Measurements from ENCODE around the gene ZNF385B.

DNA sequence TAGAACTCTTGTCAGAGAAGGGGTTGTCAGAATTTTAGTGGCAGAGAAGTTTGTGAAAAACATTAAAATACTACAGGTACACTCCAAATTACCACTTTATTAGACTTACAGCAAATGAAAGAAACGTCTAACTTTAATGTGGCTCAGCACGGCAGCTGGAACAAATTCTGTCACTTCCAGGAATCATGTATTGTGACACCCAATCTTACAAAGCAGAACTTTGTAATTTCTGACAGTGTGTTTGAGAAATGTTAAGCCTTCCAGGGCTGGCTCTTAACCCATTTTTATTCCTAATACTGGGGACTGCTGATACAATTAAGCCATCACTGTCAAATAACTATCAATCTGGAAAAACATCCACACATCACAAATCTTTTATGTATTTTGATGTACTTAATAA lies 216.4 kb downstream of the ZNF385B start:
- TF ChIP-seq, protein P1, sequence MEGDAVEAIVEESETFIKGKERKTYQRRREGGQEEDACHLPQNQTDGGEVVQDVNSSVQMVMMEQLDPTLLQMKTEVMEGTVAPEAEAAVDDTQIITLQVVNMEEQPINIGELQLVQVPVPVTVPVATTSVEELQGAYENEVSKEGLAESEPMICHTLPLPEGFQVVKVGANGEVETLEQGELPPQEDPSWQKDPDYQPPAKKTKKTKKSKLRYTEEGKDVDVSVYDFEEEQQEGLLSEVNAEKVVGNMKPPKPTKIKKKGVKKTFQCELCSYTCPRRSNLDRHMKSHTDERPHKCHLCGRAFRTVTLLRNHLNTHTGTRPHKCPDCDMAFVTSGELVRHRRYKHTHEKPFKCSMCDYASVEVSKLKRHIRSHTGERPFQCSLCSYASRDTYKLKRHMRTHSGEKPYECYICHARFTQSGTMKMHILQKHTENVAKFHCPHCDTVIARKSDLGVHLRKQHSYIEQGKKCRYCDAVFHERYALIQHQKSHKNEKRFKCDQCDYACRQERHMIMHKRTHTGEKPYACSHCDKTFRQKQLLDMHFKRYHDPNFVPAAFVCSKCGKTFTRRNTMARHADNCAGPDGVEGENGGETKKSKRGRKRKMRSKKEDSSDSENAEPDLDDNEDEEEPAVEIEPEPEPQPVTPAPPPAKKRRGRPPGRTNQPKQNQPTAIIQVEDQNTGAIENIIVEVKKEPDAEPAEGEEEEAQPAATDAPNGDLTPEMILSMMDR (IDR thresholded peaks at IDR 0.05): no peak
- TF ChIP-seq, protein P2, sequence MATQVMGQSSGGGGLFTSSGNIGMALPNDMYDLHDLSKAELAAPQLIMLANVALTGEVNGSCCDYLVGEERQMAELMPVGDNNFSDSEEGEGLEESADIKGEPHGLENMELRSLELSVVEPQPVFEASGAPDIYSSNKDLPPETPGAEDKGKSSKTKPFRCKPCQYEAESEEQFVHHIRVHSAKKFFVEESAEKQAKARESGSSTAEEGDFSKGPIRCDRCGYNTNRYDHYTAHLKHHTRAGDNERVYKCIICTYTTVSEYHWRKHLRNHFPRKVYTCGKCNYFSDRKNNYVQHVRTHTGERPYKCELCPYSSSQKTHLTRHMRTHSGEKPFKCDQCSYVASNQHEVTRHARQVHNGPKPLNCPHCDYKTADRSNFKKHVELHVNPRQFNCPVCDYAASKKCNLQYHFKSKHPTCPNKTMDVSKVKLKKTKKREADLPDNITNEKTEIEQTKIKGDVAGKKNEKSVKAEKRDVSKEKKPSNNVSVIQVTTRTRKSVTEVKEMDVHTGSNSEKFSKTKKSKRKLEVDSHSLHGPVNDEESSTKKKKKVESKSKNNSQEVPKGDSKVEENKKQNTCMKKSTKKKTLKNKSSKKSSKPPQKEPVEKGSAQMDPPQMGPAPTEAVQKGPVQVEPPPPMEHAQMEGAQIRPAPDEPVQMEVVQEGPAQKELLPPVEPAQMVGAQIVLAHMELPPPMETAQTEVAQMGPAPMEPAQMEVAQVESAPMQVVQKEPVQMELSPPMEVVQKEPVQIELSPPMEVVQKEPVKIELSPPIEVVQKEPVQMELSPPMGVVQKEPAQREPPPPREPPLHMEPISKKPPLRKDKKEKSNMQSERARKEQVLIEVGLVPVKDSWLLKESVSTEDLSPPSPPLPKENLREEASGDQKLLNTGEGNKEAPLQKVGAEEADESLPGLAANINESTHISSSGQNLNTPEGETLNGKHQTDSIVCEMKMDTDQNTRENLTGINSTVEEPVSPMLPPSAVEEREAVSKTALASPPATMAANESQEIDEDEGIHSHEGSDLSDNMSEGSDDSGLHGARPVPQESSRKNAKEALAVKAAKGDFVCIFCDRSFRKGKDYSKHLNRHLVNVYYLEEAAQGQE (IDR thresholded peaks at IDR 0.05; ENCODE audit: insufficient read depth in 1 of 2, low read depth in 2 of 2, low read length in 1 of 2): no peak

Data from Panc1 (cell line).